Glutamatergic neuron (in vitro differentiated cells): ENCODE results near the gene BACE2. TPM values are rescaled to one million over a fixed set of nuclear protein-coding genes. Genes with fewer than 3 reads are reported as not detected.

Experiments used
- DNase-seq: peaks from one replicate; pipeline ENCODE4 v3.0.0; 2022
- H3K27ac Mint-ChIP-seq: one replicate; pipeline ENCODE4 v1.8.0; 2020; ENCODE audit warnings: mild to moderate bottlenecking, mixed read lengths, inconsistent platforms; ENCODE audit not compliant: unreplicated experiment
- H3K27me3 Mint-ChIP-seq: one replicate; pipeline ENCODE4 v1.8.0; 2020; ENCODE audit warnings: mild to moderate bottlenecking, moderate library complexity, mixed read lengths, inconsistent platforms; ENCODE audit not compliant: unreplicated experiment
- H3K36me3 Mint-ChIP-seq: one replicate; pipeline ENCODE4 v1.8.0; 2020; ENCODE audit warnings: mild to moderate bottlenecking, mixed read lengths, inconsistent platforms; ENCODE audit not compliant: unreplicated experiment
- H3K4me1 Mint-ChIP-seq: one replicate; pipeline ENCODE4 v1.8.0; 2020; ENCODE audit warnings: mild to moderate bottlenecking, low read depth, mixed read lengths, inconsistent platforms; ENCODE audit not compliant: unreplicated experiment
- H3K4me3 Mint-ChIP-seq: one replicate; pipeline ENCODE4 v1.8.0; 2020; ENCODE audit warnings: mild to moderate bottlenecking, mixed read lengths, inconsistent platforms; ENCODE audit not compliant: unreplicated experiment
- H3K9me3 Mint-ChIP-seq: one replicate; pipeline ENCODE4 v1.8.0; 2020; ENCODE audit warnings: mild to moderate bottlenecking, moderate library complexity, mixed read lengths, inconsistent platforms; ENCODE audit not compliant: unreplicated experiment
- CTCF ChIP-seq: fragments of 200-600 bp; sonication (generic); IDR thresholded peaks from one replicate; pipeline ENCODE4 v1.5.0; 2021; ENCODE audit not compliant: partially characterized antibody, unreplicated experiment
- total RNA-seq: library from RNA; stranded (reverse); fragmentation: NEBNext Ultra II Directional; extraction: Animal tissue kit (Norgen Biotek cat#: 25700); gene quantifications from one replicate; pipeline ENCODE4 v1.2.1, GENCODE V29; 2021; ENCODE audit not compliant: unreplicated experiment

The BACE2 gene
- total RNA-seq, 1 donor from 2014 or later = not detected

- H3K4me3 Mint-ChIP-seq = no peak overlapping the region
Measured at GRCh38 chr21:41175080-41175479, 7.1 kb downstream of the BACE2 start.

DNA sequence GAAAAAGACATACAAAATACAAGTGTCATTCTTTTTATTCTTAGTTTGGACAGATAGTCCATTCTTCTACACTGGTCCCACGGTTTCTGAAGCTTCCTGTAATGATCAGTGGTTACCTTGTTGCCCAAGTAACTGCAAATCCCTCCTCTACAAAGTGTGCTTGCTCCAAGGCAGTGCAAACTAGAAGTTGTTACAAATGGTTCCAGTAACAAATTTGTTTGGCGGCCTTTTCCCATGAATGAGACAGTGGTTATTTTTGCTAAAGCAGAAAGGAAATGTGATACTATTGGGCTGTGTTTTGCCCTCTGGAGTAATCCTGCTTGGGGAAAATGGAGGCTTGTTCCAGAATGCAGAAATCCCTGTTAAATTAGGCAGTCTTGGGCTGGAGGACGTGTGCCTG lies 8.9 kb downstream of the BACE2 start:
- H3K4me1 Mint-ChIP-seq = no peaks in the 10 kb centered on the region
- peaks cover 4% of the 10 kb centered on the region for H3K36me3 Mint-ChIP-seq
- no peak overlapping the region for H3K4me3 Mint-ChIP-seq
- H3K27ac Mint-ChIP-seq = no peak overlapping the region
- H3K9me3 Mint-ChIP-seq = no peaks in the 10 kb centered on the region
- no peak for DNase-seq
- TF ChIP-seq CTCF = no peak
- H3K27me3 Mint-ChIP-seq = no peaks in the 10 kb centered on the region

More at GRCh38 chr21:41175080-41175479, 7.1 kb downstream of the BACE2 start:
- no peaks in the 10 kb centered on the region for H3K9me3 Mint-ChIP-seq
- no peak overlapping the region for H3K27ac Mint-ChIP-seq
- no peaks in the 10 kb centered on the region for H3K4me1 Mint-ChIP-seq
- DNase-seq = no peak
- no peaks in the 10 kb centered on the region for H3K36me3 Mint-ChIP-seq
- TF ChIP-seq CTCF = no peak
- no peaks in the 10 kb centered on the region for H3K27me3 Mint-ChIP-seq

DNA sequence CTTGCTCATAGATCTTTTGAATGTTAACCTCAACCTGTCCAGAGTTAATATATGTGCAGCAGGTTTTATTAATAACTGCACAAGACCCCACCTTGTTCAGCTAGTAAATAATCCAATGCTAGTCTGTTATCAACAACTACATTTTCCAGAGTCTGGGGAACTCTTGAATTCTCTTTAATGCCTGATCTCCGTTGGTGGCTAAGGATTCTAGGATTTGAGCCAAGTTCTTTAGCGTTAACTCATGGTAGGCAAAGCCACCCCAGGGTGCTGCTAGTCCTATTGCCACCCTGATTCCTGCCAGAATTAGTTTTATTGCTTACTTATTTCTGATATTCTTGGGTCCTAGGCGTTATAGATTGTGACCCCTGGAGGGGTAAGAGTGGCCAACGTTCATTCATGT lies 12.8 kb downstream of the BACE2 start:
- Mint-ChIP-seq H3K27me3 (no peaks in the 10 kb centered on the region), H3K27ac (no peak overlapping the region), H3K4me3 (no peak overlapping the region), H3K36me3 (peaks cover 4% of the 10 kb centered on the region), H3K4me1 (no peaks in the 10 kb centered on the region), H3K9me3 (no peaks in the 10 kb centered on the region)
- no peak for TF ChIP-seq CTCF
- DNase-seq = no peak

DNA sequence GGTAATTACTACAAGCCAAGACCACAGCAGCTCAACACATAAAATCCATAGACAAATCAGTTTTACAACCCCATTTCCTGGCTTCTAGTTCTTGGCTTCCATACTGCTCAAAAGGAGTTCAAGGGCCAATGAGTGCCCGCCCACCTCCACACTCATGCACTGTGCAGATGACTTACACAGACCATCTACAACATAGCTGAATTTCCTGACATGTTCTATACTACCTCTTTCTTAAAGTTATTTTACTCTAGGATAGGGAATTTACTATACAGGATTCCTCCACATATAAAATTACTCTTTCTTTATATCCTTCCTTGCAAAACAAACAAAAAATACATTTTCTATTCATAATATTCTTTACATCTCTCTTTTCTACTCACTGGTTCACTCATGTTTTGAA lies 14.6 kb downstream of the BACE2 start:
- no peaks in the 10 kb centered on the region for H3K4me1 Mint-ChIP-seq
- no peak overlapping the region for H3K27ac Mint-ChIP-seq
- no peak for DNase-seq
- no peaks in the 10 kb centered on the region for H3K27me3 Mint-ChIP-seq
- H3K9me3 Mint-ChIP-seq = no peaks in the 10 kb centered on the region
- H3K4me3 Mint-ChIP-seq = no peak overlapping the region
- TF ChIP-seq CTCF = no peak
- peaks cover 4% of the 10 kb centered on the region for H3K36me3 Mint-ChIP-seq

- Mint-ChIP-seq H3K9me3 (no peaks in the 10 kb centered on the region), H3K27me3 (no peaks in the 10 kb centered on the region), H3K36me3 (peaks cover 4% of the 10 kb centered on the region), H3K4me3 (no peak overlapping the region), H3K27ac (no peak overlapping the region), H3K4me1 (no peaks in the 10 kb centered on the region)
- no peak for TF ChIP-seq CTCF
- DNase-seq = no peak
Measured at GRCh38 chr21:41183575-41183974, 15.6 kb downstream of the BACE2 start.
